NB4 (cell line): ENCODE results near the gene MINDY2.

Experiments used
- DNase-seq: peaks from one replicate; pipeline ENCODE4 v3.0.0; 2010; ENCODE audit warnings: low read depth
- H3K4me3 ChIP-seq: one replicate; pipeline ENCODE4 v1.5.1; 2011; ENCODE audit warnings: mild to moderate bottlenecking, low read depth, low read length, moderate library complexity
- CTCF ChIP-seq: IDR thresholded peaks from one replicate; pipeline ENCODE4 v1.5.1; 2012; ENCODE audit warnings: low read depth, low read length
- MAX ChIP-seq: IDR thresholded peaks from 2 replicates; pipeline ENCODE4 v1.6.1; 2011; ENCODE audit warnings: low read depth, low read length
- MYC ChIP-seq: IDR thresholded peaks from 2 replicates; pipeline ENCODE4 v1.6.1; 2011; ENCODE audit warnings: low read depth, low read length
- POLR2A ChIP-seq: IDR thresholded peaks from 2 replicates; pipeline ENCODE4 v1.6.1; 2011; ENCODE audit warnings: mild to moderate bottlenecking; ENCODE audit not compliant: insufficient read length; ENCODE audit errors: extremely low read depth

The MINDY2 gene

GRCh38 chr15:58770857-58771620 is at the start of gene MINDY2:
MINDY2 (plus strand) TSS chr15:58771302; CDS start chr15:58771396, 94 bp downstream.
- peak within 1 kb of the TSS; percentile 80 for H3K4me3 ChIP-seq
- peak; percentile 99 for DNase-seq
- TF ChIP-seq POLR2A (peak; percentile 84), MYC (peak; percentile 97), CTCF (no peak), MAX (peak; percentile 99)

- DNase-seq = peak; percentile 87
- TF ChIP-seq MAX = 0 out of 2 replicates have a peak, but pooled peaks have one; percentile 55
- peak; percentile 30; the same call in 1 of the 2 replicates for TF ChIP-seq MYC
- no peak for TF ChIP-seq POLR2A
- H3K4me3 ChIP-seq = no peak overlapping the region
These were observed 46.6 kb upstream of the MINDY2 start for GRCh38 chr15:58724466-58724865.

- H3K4me3 ChIP-seq = no peak overlapping the region
- DNase-seq = no peak
- TF ChIP-seq MYC = no peak
- no peak for TF ChIP-seq MAX
- no peak for TF ChIP-seq POLR2A
- TF ChIP-seq CTCF = no peak
These were observed 44.2 kb upstream of the MINDY2 start for GRCh38 chr15:58726867-58727266.

GRCh38 chr15:58731756-58732535 is 39.2 kb upstream of the MINDY2 start:
- peak; percentile 40 for DNase-seq
- no peak for TF ChIP-seq CTCF
- TF ChIP-seq MYC = no peak
- TF ChIP-seq POLR2A = no peak
- peak; percentile 5; the same call in 1 of the 2 replicates for TF ChIP-seq MAX
- H3K4me3 ChIP-seq = no peak overlapping the region

GRCh38 chr15:58732625-58733363 is 38.3 kb upstream of the MINDY2 start:
- no peak overlapping the region for H3K4me3 ChIP-seq
- TF ChIP-seq CTCF = no peak
- no peak for TF ChIP-seq POLR2A
- no peak for TF ChIP-seq MYC
- TF ChIP-seq MAX = no peak
- no peak for DNase-seq

- TF ChIP-seq MAX = no peak
- TF ChIP-seq CTCF = no peak
- TF ChIP-seq POLR2A = no peak
- TF ChIP-seq MYC = no peak
- DNase-seq = no peak
- no peak overlapping the region for H3K4me3 ChIP-seq
These were observed 36.2 kb upstream of the MINDY2 start for GRCh38 chr15:58734859-58735258.
